Measurements from ENCODE around the gene SMYD4. TPM values are rescaled to one million over a fixed set of nuclear protein-coding genes. Genes with fewer than 3 reads are reported as not detected.

SMYD4 gene
- total and polyA plus RNA-seq, 9 of the 15 experiments (the other 6 are each of a cell fraction or from before 2014, with no cell fraction given) = 1.3 to 10.2 (median 6.7) TPM

- TF ChIP-seq MCM2 (IDR thresholded peaks at IDR 0.05; ENCODE audit: low read depth) (no peak), ZNF76 (CRISPR knock-in tag; IDR thresholded peaks at IDR 0.05; ENCODE audit: borderline replicate concordance) (no peak), OTX1 (CRISPR knock-in tag; IDR thresholded peaks at IDR 0.05) (no peak), RBFOX2 (IDR thresholded peaks at IDR 0.05; ENCODE audit: low read depth, low read length) (no peak), NR0B1 (IDR thresholded peaks at IDR 0.05; ENCODE audit: partially characterized antibody) (no peak)
- TF ChIP-seq, protein P1, sequence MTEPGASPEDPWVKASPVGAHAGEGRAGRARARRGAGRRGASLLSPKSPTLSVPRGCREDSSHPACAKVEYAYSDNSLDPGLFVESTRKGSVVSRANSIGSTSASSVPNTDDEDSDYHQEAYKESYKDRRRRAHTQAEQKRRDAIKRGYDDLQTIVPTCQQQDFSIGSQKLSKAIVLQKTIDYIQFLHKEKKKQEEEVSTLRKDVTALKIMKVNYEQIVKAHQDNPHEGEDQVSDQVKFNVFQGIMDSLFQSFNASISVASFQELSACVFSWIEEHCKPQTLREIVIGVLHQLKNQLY (CRISPR knock-in tag; conservative IDR thresholded peaks at IDR 0.05) = no peak
These were observed 96.8 kb downstream of the SMYD4 start (continued) for GRCh38 chr17:1732833-1733321.

GRCh38 chr17:1732241-1732832 lies 97.4 kb downstream of the SMYD4 start:
- Histone ChIP-seq H2AFZ (ENCODE audit: low read depth, low read length) (no peak overlapping the region), H3K9ac (ENCODE audit: insufficient read depth in 1 of 2, low read depth in 2 of 2, low read length in 2 of 2) (peak overlapping the region in 1 of 2 experiments; percentile 35; a peak in 1 of 4 replicates), H4K20me1 (replicated peaks; ENCODE audit: control insufficient read depth, insufficient read depth, low read length) (no peaks in the 10 kb centered on the region), H3K4me2 (ENCODE audit: insufficient read depth, low read length) (no peak overlapping the region), H3K27ac (ENCODE audit: extremely low read depth, low read depth, low read length) (no peak overlapping the region), H3K36me3 (ENCODE audit: control insufficient read depth, insufficient read depth, low read length) (peaks cover 11% of the 10 kb centered on the region; the same call in 1 of the 3 replicates), H3K79me2 (ENCODE audit: control insufficient read depth, insufficient read depth, low read length) (peaks cover 4% of the 10 kb centered on the region; the same call in 1 of the 3 replicates), H3K4me1 (replicated peaks in 1 of 2; ENCODE audit: control insufficient read depth in 2 of 2, insufficient read depth in 2 of 2, low read length in 2 of 2) (peaks cover 30 to 77% of the 10 kb centered on the region in 2 experiments), H3K9me1 (ENCODE audit: control insufficient read depth, insufficient read depth, low read length) (no peaks in the 10 kb centered on the region), H3K9me3 (replicated peaks; ENCODE audit: control insufficient read depth, insufficient read depth, low read depth, low read length) (no peaks in the 10 kb centered on the region), H3K27me3 (ENCODE audit: control insufficient read depth in 2 of 2, insufficient read depth in 2 of 2, low read length in 2 of 2) (no peaks in the 10 kb centered on the region), H3K4me3 (no peak overlapping the region)
- DNase-seq (ENCODE audit: extremely low read depth in 1 of 4, low spot score in 3 of 4) (no peak), FAIRE-seq (no peak), ATAC-seq (no peak)
- ChIA-PET POLR2A (interaction anchor here (1.3 to 1.4 kb wide), 3 partner anchors 14 to 29 kb away, joined by 3 read pairs; partner anchors contain the start of gene SERPINF1), CTCF (ENCODE audit: low intra/inter-chr PET ratio) (no interaction called here)
- whole genome bisulfite sequencing (ENCODE audit: insufficient coverage, low coverage, missing lambda C conversion rate) = 95% methylated on average over 11 of the region's 22 CpGs
- in situ Hi-C loops (cut with MboI) = loop anchor here (5.0 kb wide), 1 partner anchor 35 kb away; no protein-coding TSS in a partner anchor
- BruUV-seq (replicated peaks) = no TSS peak
- intact Hi-C loops (cut with micrococcal nuclease) = no loop called here
- TF ChIP-seq ZNF23 (CRISPR knock-in tag; IDR thresholded peaks at IDR 0.05) (no peak), CREB5 (CRISPR knock-in tag; IDR thresholded peaks at IDR 0.05) (no peak)

Data from K562 (cell line).